Neural cell (in vitro differentiated cells): ENCODE measurements around the gene ZNF79. TPM values are rescaled to one million over a fixed set of nuclear protein-coding genes. Genes with fewer than 3 reads are reported as not detected.

ENCODE experiments used
- H2AFZ ChIP-seq: fragments of 200-600, 300-800 bp; sonication (generic), shearing (Covaris generic); 2 replicates; pipeline ENCODE4 v1.6.0; 2014; ENCODE audit warnings: low read depth, mild to moderate bottlenecking, antibody characterized with exemption, low read length, moderate library complexity
- H3F3A ChIP-seq: fragments of 200-600 bp; shearing (Covaris generic); 2 replicates; pipeline ENCODE4 v1.6.1; 2016; ENCODE audit warnings: mild to moderate bottlenecking, moderate library complexity, mixed read lengths, antibody characterized with exemption, low read length; ENCODE audit not compliant: insufficient read depth, poor library complexity, severe bottlenecking
- H3K27ac ChIP-seq: fragments of 200-600, 300-800 bp; sonication (generic), shearing (Covaris generic); 2 replicates; pipeline ENCODE4 v1.5.1; 2014; ENCODE audit warnings: mild to moderate bottlenecking, low read length, moderate library complexity
- H3K27me3 ChIP-seq: fragments of 300-800, 200-600 bp; sonication (generic), shearing (Covaris generic); 2 replicates; pipeline ENCODE4 v1.6.0; 2014; ENCODE audit warnings: mild to moderate bottlenecking, low read depth, low read length, moderate library complexity; ENCODE audit not compliant: insufficient read depth
- H3K36me3 ChIP-seq: fragments of 300-800, 200-600 bp; sonication (generic), shearing (Covaris generic); 2 replicates; pipeline ENCODE4 v1.5.1; 2014; ENCODE audit warnings: mild to moderate bottlenecking, antibody characterized with exemption, low read length, moderate library complexity; ENCODE audit not compliant: insufficient read depth
- H3K4me2 ChIP-seq: fragments of 300-800, 200-600 bp; sonication (generic), shearing (Covaris generic); 2 replicates; pipeline ENCODE4 v1.6.0; 2014; ENCODE audit warnings: mild to moderate bottlenecking, low read length
- H3K4me3 ChIP-seq: fragments of 300-800, 200-600 bp; sonication (generic), shearing (Covaris generic); 2 replicates; pipeline ENCODE4 v1.5.1; 2014; ENCODE audit warnings: mild to moderate bottlenecking, low read length, moderate library complexity
- H3K79me2 ChIP-seq: fragments of 200-600 bp; shearing (Covaris generic); replicated peaks from 2 replicates; pipeline ENCODE4 v1.6.0; 2014; ENCODE audit warnings: mild to moderate bottlenecking, low read length, moderate library complexity; ENCODE audit not compliant: insufficient read depth
- H3K9ac ChIP-seq: fragments of 300-800, 200-600 bp; sonication (generic), shearing (Covaris generic); 2 replicates; pipeline ENCODE4 v1.6.1; 2016; ENCODE audit warnings: mild to moderate bottlenecking, low read length, mixed read lengths
- H3K9me2 ChIP-seq: fragments of 200-600 bp; shearing (Covaris generic); 2 replicates; pipeline ENCODE4 v1.6.1; 2016; ENCODE audit warnings: mild to moderate bottlenecking, low read length, mixed read lengths; ENCODE audit not compliant: insufficient read depth
- H3K9me3 ChIP-seq: fragments of 200-600, 300-800 bp; sonication (generic), shearing (Covaris generic); 2 replicates; pipeline ENCODE4 v1.6.1; 2016; ENCODE audit warnings: mild to moderate bottlenecking, mixed run types, low read length, moderate library complexity, mixed read lengths
- H4K20me1 ChIP-seq: fragments of 200-600 bp; shearing (Covaris generic); 2 replicates; pipeline ENCODE4 v1.6.1; 2016; ENCODE audit warnings: mild to moderate bottlenecking, mixed run types; ENCODE audit not compliant: insufficient read depth
- EP300 ChIP-seq: fragments of 450-650 bp; conservative IDR thresholded peaks from 2 replicates; pipeline ENCODE4 v1.6.1; 2014; ENCODE audit warnings: antibody characterized with exemption, mild to moderate bottlenecking, moderate library complexity; ENCODE audit not compliant: poor library complexity, severe bottlenecking
- EZH2 ChIP-seq: fragments of 200-600, 300-800 bp; shearing (Covaris generic), sonication (generic); IDR thresholded peaks from 2 replicates; pipeline ENCODE4 v1.6.1; 2014; ENCODE audit warnings: antibody characterized with exemption, low read length, borderline replicate concordance, mild to moderate bottlenecking; ENCODE audit not compliant: insufficient read depth, poor library complexity, severe bottlenecking
- MXI1 ChIP-seq: fragments of 450-650 bp; conservative IDR thresholded peaks from 2 replicates; pipeline ENCODE4 v1.6.1; 2014; ENCODE audit warnings: antibody characterized with exemption, mild to moderate bottlenecking; ENCODE audit not compliant: poor library complexity, severe bottlenecking
- POLR2AphosphoS5 ChIP-seq: IDR thresholded peaks from 2 replicates; pipeline ENCODE4 v1.6.1; 2012
- RAD21 ChIP-seq: fragments of 450-650 bp; conservative IDR thresholded peaks from 2 replicates; pipeline ENCODE4 v1.6.1; 2014; ENCODE audit warnings: antibody characterized with exemption, mild to moderate bottlenecking, moderate library complexity
- SMC3 ChIP-seq: fragments of 450-650 bp; conservative IDR thresholded peaks from 2 replicates; pipeline ENCODE4 v1.6.1; 2014; ENCODE audit warnings: antibody characterized with exemption, mild to moderate bottlenecking, moderate library complexity; ENCODE audit not compliant: poor library complexity
- TAF1 ChIP-seq: IDR thresholded peaks from 2 replicates; pipeline ENCODE4 v1.6.1; 2012; ENCODE audit warnings: low read depth
- polyA plus RNA-seq: library from polyadenylated mRNA; depleted of rRNA; stranded (reverse); fragments of >200 nt; gene quantifications from 2 replicates; pipeline ENCODE4 v1.2.3, GENCODE V29; 2014
- TF ChIP-seq, protein P1 (sequence below): IDR thresholded peaks from 2 replicates; pipeline ENCODE4 v1.6.1; 2012; ENCODE audit warnings: borderline replicate concordance
- TF ChIP-seq, protein P2 (sequence below): fragments of 450-650 bp; IDR thresholded peaks from 2 replicates; pipeline ENCODE4 v1.5.1; 2014; ENCODE audit warnings: antibody characterized with exemption, mild to moderate bottlenecking, moderate library complexity; ENCODE audit not compliant: poor library complexity, severe bottlenecking

ZNF79 gene
- polyA plus RNA-seq, 1 donor from 2014 or later = 2.9 TPM

DNA sequence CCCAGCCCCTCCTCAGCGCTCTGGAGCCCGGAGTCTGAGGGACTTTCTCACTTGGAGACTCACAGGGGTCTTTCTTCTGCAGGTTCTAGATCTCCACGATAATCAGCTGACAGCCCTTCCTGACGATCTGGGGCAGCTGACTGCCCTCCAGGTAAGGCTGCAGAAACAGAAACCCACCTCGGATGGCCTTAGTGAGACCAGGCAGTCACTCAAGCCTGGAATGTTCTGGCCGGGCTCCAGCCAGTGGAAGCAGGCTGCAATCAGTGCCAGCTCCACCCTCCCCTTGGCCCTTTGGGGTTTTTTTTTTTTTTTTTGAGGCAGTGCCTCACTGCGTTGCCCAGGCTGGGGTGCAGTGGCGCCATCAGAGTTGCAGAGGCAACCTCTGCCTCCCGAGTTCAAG, 34.7 kb downstream of the ZNF79 start:
- Histone ChIP-seq H3K36me3 (no peaks in the 10 kb centered on the region), H3K79me2 (no peaks in the 10 kb centered on the region)

DNA sequence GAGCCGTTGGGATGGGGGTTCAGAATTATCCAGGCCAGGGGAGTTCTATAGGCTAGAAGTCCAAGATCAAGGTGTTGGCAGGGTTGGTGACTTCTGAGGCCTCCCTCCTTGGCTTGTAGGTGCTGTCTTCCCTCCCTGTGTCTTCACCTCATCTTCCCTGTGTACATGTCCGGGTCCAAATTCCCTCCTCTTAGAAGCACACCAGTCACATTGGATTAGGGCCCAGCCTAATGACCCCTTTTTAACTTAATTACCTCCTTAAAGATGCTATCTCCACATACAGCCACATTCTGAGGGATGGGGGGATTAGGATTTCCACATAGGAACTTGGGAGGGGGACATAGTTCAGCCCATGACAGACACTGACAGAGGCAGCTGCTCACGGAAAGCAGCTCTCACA, 39.2 kb downstream of the ZNF79 start:
- no peak overlapping the region for H3K27ac ChIP-seq
- H3K9me3 ChIP-seq = no peaks in the 10 kb centered on the region
- H3K4me2 ChIP-seq = no peak overlapping the region
- no peaks in the 10 kb centered on the region for H3K9me2 ChIP-seq
- H3K27me3 ChIP-seq = no peaks in the 10 kb centered on the region
- no peaks in the 10 kb centered on the region for H3K36me3 ChIP-seq
- H4K20me1 ChIP-seq = no peaks in the 10 kb centered on the region
- no peaks in the 10 kb centered on the region for H3F3A ChIP-seq
- H2AFZ ChIP-seq = no peak overlapping the region
- no peaks in the 10 kb centered on the region for H3K79me2 ChIP-seq
- no peak for TF ChIP-seq EZH2
- no peak for TF ChIP-seq POLR2AphosphoS5
- TF ChIP-seq, protein P1, sequence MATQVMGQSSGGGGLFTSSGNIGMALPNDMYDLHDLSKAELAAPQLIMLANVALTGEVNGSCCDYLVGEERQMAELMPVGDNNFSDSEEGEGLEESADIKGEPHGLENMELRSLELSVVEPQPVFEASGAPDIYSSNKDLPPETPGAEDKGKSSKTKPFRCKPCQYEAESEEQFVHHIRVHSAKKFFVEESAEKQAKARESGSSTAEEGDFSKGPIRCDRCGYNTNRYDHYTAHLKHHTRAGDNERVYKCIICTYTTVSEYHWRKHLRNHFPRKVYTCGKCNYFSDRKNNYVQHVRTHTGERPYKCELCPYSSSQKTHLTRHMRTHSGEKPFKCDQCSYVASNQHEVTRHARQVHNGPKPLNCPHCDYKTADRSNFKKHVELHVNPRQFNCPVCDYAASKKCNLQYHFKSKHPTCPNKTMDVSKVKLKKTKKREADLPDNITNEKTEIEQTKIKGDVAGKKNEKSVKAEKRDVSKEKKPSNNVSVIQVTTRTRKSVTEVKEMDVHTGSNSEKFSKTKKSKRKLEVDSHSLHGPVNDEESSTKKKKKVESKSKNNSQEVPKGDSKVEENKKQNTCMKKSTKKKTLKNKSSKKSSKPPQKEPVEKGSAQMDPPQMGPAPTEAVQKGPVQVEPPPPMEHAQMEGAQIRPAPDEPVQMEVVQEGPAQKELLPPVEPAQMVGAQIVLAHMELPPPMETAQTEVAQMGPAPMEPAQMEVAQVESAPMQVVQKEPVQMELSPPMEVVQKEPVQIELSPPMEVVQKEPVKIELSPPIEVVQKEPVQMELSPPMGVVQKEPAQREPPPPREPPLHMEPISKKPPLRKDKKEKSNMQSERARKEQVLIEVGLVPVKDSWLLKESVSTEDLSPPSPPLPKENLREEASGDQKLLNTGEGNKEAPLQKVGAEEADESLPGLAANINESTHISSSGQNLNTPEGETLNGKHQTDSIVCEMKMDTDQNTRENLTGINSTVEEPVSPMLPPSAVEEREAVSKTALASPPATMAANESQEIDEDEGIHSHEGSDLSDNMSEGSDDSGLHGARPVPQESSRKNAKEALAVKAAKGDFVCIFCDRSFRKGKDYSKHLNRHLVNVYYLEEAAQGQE = no peak
- TF ChIP-seq TAF1 = no peak
- TF ChIP-seq SMC3 = no peak
- no peak for TF ChIP-seq EP300
- no peak for TF ChIP-seq RAD21
- no peak for TF ChIP-seq MXI1
- TF ChIP-seq, protein P2, sequence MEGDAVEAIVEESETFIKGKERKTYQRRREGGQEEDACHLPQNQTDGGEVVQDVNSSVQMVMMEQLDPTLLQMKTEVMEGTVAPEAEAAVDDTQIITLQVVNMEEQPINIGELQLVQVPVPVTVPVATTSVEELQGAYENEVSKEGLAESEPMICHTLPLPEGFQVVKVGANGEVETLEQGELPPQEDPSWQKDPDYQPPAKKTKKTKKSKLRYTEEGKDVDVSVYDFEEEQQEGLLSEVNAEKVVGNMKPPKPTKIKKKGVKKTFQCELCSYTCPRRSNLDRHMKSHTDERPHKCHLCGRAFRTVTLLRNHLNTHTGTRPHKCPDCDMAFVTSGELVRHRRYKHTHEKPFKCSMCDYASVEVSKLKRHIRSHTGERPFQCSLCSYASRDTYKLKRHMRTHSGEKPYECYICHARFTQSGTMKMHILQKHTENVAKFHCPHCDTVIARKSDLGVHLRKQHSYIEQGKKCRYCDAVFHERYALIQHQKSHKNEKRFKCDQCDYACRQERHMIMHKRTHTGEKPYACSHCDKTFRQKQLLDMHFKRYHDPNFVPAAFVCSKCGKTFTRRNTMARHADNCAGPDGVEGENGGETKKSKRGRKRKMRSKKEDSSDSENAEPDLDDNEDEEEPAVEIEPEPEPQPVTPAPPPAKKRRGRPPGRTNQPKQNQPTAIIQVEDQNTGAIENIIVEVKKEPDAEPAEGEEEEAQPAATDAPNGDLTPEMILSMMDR = no peak
- no peak overlapping the region for H3K4me3 ChIP-seq
- no peak overlapping the region for H3K9ac ChIP-seq

More for the DNA sequence above, 34.7 kb downstream of the ZNF79 start:
- TF ChIP-seq, protein P1 = no peak
- TF ChIP-seq, protein P2 = no peak
- TF ChIP-seq TAF1 (no peak), SMC3 (no peak), POLR2AphosphoS5 (no peak), MXI1 (no peak), EZH2 (no peak), EP300 (no peak), RAD21 (no peak)
- Histone ChIP-seq H3F3A (no peaks in the 10 kb centered on the region), H3K4me3 (no peak overlapping the region), H4K20me1 (no peaks in the 10 kb centered on the region), H3K9ac (no peak overlapping the region), H3K27me3 (no peaks in the 10 kb centered on the region), H3K9me2 (no peaks in the 10 kb centered on the region), H2AFZ (no peak overlapping the region), H3K27ac (no peak overlapping the region), H3K4me2 (no peak overlapping the region), H3K9me3 (no peaks in the 10 kb centered on the region)
